ENCODE results near the gene SIGLEC15.

DNA sequence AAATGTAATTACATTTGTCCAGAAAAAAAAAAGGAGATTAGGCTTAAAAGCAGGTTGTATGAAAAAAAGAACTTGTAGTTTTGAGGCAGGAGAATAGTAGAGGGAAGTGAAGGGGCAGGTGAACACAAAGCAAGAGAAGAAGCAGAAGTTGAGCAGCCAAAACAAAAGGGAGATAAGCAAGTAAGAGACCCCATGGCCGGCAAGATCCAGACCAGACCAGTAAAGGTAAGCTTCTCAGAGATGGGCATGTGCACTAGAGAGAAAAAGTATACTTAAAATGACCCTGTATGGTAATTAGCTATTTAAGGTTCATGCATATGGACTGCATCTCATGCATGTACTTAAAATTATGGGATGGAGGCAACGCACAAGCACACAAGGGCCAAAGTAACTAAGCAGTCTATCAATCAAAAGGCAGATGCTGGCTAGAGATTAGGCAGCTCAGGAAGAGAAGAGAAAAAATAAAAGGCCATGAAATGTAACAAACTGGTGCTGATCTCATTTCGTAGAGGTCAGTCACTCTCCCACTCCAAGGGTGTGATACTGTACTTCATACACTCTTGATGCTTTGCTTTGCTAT is 9.7 kb downstream of the SIGLEC15 start:
- TF ChIP-seq CTCF (IDR thresholded peaks at IDR 0.05 in 4 of 5, conservative IDR thresholded peaks at IDR 0.05 in 1 of 5) (no peak), POLR2A (IDR thresholded peaks at IDR 0.05) (no peak)
